HG03469 (cell line): Measurements from ENCODE around the gene SLC8A1.

Source experiments
- ATAC-seq: cut with Tn5 transposase; IDR thresholded peaks from one replicate; pipeline ENCODE4 v1.9.1; 2021; ENCODE audit warnings: mild to moderate bottlenecking, moderate library complexity, moderate number of reproducible peaks; ENCODE audit not compliant: unreplicated experiment

SLC8A1 gene

DNA sequence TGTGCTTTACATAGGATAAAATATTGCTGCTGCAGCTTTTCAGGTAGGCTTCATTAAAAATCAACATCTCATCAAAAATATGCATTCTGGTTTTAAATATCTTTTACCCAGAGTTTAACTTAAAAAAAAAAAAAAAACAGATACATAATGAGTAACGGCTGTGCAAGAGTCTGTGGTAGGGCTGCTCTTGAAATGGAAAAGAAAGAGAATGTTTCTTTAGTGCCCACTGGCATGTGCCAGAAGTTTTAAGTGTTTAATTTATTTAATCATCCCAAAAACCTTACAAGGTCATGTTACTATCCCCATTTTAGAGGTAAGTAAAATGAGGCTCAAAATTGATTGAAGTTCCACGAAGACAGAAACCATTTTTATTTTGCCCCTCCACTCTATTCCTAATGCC is 92.1 kb downstream of the SLC8A1 start:
- no peak for ATAC-seq

DNA sequence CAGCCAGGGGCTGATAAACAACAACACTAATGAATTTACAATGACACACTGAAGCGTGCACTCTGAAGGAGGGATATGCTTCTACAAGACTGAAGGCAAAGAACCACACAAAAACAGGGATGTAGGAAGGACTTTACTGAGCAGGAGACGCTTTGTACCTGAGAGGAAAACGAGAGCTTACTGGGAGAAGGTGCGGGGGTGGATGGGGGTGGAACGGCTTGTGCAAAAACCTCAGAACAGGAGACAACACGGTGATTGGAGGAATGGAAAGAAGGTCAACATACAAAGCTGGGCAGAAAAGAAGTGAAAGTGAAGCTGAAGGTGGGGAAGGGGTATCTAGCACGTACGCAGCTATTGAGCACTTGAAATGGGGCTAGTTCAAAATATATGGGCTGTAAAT is 93.1 kb downstream of the SLC8A1 start:
- no peak for ATAC-seq

GRCh38 chr2:40357667-40358066 is 94.2 kb downstream of the SLC8A1 start:
- no peak for ATAC-seq

- no peak for ATAC-seq
Measured at GRCh38 chr2:40355451-40355850, 96.4 kb downstream of the SLC8A1 start.

DNA sequence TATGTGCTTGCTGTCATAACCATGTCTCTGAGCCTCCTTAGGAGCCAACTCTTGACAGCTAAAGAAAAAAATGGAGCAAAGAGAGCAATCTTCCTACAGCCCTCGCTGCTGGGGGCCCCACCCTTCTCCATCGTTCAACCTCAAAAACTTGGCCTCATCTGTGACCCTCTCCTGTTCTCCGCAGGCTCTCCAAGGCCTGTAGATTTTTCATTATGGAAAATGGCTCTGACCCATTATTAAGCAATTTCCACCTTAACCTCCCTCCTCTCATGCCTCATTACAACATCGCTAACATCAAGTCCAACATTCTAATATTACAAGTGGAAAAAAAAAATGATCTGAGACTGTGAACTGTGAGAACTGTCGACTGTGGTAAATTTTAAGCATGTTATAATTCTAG is 98.7 kb downstream of the SLC8A1 start:
- ATAC-seq = no peak

DNA sequence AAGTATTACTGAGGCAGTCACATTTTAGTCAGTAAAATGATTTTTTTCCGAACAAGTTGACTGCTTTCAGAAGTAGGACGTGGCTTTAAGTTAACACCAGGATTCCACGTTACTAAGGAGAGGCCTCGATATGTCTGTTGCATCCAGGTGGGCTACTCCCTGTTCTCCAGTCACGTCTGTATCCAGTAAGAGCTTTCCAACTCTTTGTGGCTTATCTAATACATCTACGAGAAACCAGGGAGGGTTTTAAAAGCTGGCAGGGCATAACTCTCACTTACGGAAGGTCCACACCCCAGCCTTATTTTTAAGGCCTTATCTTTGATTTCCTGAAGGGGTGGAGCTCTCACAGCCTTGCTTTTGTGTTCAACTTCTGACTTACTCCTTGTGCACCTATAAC is 99.2 kb downstream of the SLC8A1 start:
- ATAC-seq = no peak

DNA sequence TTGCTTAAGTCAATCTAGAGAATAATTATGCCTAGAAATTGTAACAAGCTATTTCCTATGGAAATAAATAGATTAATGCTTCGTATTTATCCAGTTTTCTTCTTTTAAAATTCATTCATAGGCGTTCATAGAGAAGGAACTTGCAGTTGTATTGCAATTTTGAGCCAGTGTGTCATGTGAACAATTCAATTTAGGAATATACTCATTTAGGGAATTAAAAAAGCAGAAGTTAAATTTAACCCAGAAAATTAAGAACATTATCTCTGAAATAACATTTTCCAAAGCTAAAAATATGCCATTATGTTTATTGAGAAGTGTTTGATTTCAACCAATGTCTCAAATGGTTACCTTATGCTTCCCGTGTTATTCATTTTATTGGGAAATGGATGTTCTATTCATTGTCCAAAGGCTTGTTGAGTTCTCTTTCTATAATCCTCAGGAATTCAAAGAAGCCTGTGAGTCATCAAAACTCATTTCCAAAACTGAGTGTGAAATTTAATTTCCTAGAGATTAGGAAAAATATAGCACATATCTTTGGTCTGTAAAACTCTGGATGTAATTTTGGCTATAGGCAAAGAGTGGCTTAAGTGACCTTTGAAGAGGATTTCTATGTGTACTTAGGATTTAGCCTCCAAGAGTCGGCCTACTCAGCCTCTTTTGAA is 99.7 kb downstream of the SLC8A1 start:
- no peak for ATAC-seq

GRCh38 chr2:40348665-40349064 is 103.2 kb downstream of the SLC8A1 start:
- no peak for ATAC-seq

GRCh38 chr2:40348038-40348437 is 103.9 kb downstream of the SLC8A1 start:
- ATAC-seq = no peak

GRCh38 chr2:40346535-40347354 is 105.1 kb downstream of the SLC8A1 start:
- ATAC-seq = peak; percentile 74

DNA sequence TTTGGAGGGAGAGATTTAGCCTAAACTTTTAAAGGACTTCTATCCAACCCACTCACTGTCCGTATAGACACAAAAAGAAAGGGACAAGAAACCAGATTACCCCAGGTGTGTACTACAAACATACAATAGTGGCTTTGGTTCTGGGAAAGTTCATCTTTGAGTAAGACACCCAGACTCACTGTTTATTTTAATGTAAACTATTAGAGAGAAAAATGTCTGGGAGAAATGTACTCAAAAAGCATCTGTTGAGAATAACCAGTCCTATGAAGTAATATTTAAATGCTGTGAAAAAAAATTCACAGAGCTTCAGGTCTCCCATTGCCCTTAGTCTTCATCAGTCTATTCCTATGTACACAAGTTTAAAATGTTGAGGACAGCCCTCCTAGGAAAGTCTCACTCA is 107.5 kb downstream of the SLC8A1 start:
- no peak for ATAC-seq

DNA sequence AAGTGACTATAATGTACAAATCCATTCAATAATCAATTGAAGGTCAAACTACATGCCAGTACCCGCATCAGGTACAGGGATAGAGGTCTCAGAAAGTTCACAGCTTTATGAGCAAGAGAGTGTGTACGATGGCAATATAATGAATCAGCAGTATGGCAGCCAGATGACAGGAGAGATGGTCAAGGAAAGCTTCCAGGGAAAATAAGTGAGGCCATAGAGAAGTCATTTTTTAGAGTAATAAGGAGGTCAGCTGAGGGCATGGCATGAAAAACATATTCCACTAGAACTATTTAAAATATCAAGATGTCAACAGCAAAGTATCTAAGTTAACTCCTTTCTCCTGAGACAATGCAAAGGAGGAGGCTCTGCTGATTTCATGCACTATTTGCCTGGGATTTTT is 108.0 kb downstream of the SLC8A1 start:
- ATAC-seq = no peak

GRCh38 chr2:40341198-40341597 is 110.7 kb downstream of the SLC8A1 start:
- ATAC-seq = no peak

DNA sequence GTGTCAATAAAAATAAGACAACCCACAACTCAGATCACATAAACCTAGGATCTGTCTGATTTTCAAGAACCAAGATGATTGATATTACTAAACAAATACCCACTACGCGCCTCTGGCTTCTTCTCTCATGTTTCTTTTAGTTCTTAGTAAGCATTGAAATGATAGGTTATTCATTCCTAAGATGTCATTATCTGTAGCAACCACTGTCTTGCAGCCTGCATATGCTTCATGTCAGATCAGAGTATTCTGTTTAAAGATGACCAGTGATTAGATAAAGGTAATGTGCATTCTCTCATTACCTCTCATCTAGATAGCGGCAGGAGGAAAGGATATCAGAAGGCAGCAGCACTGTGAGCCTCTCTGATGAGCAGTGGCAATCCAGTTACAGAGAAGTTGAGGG is 112.9 kb downstream of the SLC8A1 start:
- ATAC-seq = no peak

DNA sequence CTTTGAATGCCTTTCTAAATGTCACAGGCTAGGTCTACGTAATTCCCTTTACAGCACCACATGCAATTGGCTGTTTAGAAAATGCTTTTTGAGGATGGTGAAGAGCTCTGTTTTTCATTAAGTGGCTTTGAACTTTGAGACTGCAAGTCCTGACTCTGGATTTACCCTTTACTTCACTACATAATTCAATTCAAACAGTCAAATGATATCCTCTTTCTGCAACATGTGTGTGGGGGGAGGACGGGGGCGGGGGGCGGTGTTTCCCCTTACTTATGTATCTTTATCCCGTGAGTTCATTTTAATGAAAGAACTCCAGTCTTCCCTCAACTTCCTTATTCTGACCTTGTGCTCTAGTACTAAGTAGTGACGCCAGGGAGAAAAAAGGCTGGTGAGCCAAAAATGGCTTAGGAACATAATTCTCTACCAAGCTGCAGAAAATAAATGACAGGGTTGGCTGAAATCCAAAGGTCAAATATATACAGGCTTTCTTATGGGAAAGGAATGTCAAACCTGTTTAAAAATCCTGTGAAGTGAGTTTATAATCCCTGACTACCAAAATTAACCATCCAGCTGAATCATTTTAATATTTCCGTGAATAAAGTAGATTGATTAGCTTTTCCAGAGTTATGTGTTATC is 119.6 kb downstream of the SLC8A1 start:
- ATAC-seq = no peak

DNA sequence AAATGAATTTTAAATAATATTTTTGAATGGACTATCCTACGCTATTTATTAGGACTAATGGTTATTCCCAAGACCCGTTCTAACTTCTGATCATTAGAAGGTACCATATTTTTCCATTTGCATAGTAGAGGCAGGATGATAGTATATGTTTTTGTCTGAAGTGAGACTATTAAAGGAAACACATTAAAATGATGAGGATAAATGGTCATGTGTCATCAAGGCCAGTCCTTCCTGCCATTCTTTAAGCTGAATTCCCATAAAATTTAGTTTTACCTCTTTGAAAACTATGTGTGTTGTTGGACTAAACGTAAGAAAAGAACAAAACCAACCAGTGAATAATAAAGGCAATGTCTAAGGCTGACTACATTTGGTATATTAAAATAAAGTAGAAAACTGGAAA is 121.8 kb downstream of the SLC8A1 start:
- ATAC-seq = no peak

DNA sequence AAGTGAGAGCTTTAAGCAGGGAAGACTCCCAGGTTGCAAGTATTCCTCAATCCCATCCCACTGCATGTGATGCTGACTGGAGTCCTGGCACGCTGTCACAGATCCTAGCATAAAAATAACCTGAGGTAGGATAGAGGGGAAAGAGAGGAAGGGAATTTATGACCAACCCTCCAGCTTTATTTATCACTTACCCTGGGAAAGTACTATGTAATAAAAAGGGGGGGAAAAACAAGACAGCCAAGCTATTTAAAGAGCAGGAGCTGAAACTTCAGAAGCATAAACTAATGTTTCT is 122.2 kb downstream of the SLC8A1 start:
- ATAC-seq = no peak

DNA sequence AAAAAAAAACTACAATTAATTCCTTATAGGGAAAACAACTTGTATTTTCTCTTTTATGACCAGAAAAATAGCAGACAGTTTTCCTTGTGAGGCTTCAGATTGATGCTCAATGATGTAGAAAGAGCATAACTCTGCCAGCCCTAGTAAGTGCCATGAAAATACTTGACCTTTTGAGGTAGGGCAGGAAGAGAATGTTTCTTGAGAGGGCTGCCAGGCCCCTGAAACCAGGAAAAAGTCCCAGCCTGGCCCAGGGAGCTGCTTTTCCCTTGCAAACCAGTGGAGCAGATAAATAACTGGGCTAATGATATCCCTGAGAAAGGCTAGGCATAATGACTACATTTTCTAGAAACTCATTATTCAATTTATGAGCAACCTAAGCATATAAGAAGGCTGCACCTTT is 126.8 kb downstream of the SLC8A1 start:
- ATAC-seq = no peak

DNA sequence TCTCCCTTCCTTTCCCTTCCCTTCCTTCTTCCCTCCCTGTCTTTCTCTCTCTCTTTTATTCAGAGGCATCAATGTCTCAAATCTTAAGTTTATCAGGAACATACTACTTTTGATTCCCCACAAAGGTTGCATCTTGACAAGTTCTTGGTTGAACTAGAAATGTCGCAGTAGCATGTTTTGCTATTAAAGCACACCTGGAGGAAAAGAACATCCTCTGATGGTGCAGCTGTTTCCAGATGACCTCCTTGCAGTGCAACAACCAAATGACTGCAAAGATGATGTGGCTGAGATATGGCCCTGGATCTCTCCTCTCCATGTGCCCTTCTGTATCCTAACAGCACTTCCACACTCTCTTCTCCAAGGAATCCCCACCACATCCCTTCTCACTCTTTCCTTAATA is 127.2 kb downstream of the SLC8A1 start:
- no peak for ATAC-seq

DNA sequence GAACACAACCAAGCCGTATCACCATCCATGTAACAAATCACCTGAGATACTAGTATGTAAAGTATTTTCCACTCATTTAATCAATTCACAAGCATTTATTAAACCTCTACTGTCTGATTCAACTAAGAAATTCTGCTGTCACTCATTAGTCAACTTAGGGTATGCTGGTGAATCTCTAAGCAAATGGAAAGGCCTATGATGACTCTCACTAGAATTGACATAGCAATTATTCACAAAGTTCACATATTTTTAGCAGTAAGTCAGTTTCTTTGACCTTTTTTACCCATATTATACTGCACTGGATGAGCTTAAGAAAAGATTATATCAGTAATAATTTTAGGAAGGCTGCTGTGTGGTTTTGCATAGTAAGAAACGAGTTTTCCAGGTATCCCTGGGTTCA is 130.1 kb downstream of the SLC8A1 start:
- ATAC-seq = no peak

DNA sequence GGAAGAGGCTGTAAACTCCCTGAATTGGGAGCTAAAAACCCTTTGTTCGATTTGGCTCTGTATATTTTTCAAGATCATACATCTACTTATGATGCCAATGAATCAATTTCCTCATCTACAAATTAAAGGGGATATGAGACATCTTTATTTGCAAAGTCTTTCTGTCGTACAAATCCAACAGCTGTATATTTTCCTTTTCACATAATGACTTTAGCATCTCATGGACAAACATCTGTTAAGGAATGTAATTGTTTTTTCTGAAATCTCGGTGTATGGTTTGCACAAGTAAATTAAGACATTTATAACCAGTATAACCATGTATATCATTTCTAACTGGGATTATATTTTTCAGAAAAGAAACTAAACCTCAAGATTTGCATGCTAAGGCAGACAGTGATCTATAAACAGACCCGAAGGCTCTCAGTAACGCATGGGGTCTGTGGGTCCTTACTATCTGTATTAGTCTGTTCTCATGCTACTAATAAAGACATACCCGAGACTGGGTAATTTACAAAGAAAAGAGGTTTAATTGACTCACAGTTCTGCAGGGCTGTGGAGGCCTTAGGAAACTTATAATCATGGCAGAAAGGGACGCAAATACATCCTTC is 130.8 kb downstream of the SLC8A1 start:
- ATAC-seq = peak; percentile 64

DNA sequence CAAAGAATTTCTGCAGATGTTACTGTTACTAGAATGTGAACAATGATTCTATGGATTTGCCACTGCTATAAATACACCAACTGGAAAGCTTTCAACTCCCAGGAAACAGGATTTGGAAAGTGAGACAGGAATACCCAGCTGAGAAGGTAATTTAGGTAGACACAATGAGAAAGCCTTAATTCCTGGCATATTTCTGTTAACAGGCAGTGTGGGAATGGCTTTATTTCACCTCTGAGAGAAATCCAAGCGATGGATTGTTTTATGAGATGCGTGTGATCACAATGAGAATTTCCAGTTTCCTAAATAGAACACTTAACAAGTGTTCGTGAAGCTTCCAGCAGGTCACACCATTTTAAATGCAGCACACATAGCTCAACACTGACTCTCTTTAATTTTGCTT is 133.0 kb downstream of the SLC8A1 start:
- ATAC-seq = no peak
